Body of pancreas (tissue), 4 donors: ENCODE results near the gene ZFP91.

Experiments
- CTCF ChIP-seq, 7 experiments: fragments of 450-650 bp in 4 of 7; fragments of 200-600 bp in 3 of 7; sonication (generic) in 3 of 7; IDR thresholded peaks; one replicate each; pipeline ENCODE4 v1.5.1; 2016 to 2019; ENCODE audit warnings: antibody characterized with exemption in 7 of 7
- POLR2A ChIP-seq, 3 donors: fragments of 450-650 bp; IDR thresholded peaks; one replicate each; pipeline ENCODE4 v1.6.1; 2016; ENCODE audit warnings: antibody characterized with exemption in 3 of 3, mild to moderate bottlenecking in 2 of 3

- no peak for TF ChIP-seq CTCF (IDR thresholded peaks at IDR 0.05)
- TF ChIP-seq POLR2A (IDR thresholded peaks at IDR 0.05): no peak
Measured at GRCh38 chr11:58641341-58641740, 62.5 kb downstream of the ZFP91 start.
